Renal pelvis (tissue), 12 donors: ENCODE results near the gene SYNCRIP. TPM values are rescaled to one million over a fixed set of nuclear protein-coding genes. Genes with fewer than 3 reads are reported as not detected.
"Not testable (repeated sequence)": the region's sequence is repeated elsewhere in the genome, so short reads cannot be mapped to it uniquely, and the experiment has no call there.

Experiments used
- DNase-seq: peaks from one replicate; pipeline ENCODE4 v3.0.0-alpha.2; 2013
- long read RNA-seq, 16 experiments: transcript quantifications; one replicate each; lab custom pipeline, GENCODE V29; 2026
- polyA plus RNA-seq, 3 donors: library from polyadenylated mRNA; unstranded; fragments of 120-200 nt; gene quantifications; one replicate each; pipeline ENCODE4 v1.2.1, GENCODE V29; 2013; ENCODE audit not compliant: insufficient read length in 3 of 3

The SYNCRIP gene
- 100 to 1,000 TPM; 155 to 166 (median 161) TPM for polyA plus RNA-seq
- long read RNA-seq, donor 1, full-length matches to known transcripts: 17 of 40 reads
- long read RNA-seq, donor 1, partial matches to known transcripts: 23 of 40 reads
- long read RNA-seq, donor 1, other reads (novel, unspliced or antisense): 0 of 40 reads
- long read RNA-seq, donor 2, full-length matches to known transcripts: 15 of 52 reads
- long read RNA-seq, donor 2, partial matches to known transcripts: 30 of 52 reads
- long read RNA-seq, donor 2, other reads (novel, unspliced or antisense): 7 of 52 reads
- long read RNA-seq, donor 3, full-length matches to known transcripts: 4 of 44 reads
- long read RNA-seq, donor 3, partial matches to known transcripts: 40 of 44 reads
- long read RNA-seq, donor 3, other reads (novel, unspliced or antisense): 0 of 44 reads
- long read RNA-seq, donor 4, full-length matches to known transcripts: 6 of 26 reads
- long read RNA-seq, donor 4, partial matches to known transcripts: 20 of 26 reads
- long read RNA-seq, donor 4, other reads (novel, unspliced or antisense): 0 of 26 reads
- long read RNA-seq, donor 5, full-length matches to known transcripts: 3 of 15 reads
- long read RNA-seq, donor 5, partial matches to known transcripts: 12 of 15 reads
- long read RNA-seq, donor 5, other reads (novel, unspliced or antisense): 0 of 15 reads
- long read RNA-seq, donor 6, full-length matches to known transcripts: 16 of 76 reads
- long read RNA-seq, donor 6, partial matches to known transcripts: 60 of 76 reads
- long read RNA-seq, donor 6, other reads (novel, unspliced or antisense): 0 of 76 reads
- long read RNA-seq, donor 7, full-length matches to known transcripts: 4 of 48 reads
- long read RNA-seq, donor 7, partial matches to known transcripts: 44 of 48 reads
- long read RNA-seq, donor 7, other reads (novel, unspliced or antisense): 0 of 48 reads
- long read RNA-seq, donor 8, full-length matches to known transcripts: 4 of 10 reads
- long read RNA-seq, donor 8, partial matches to known transcripts: 6 of 10 reads
- long read RNA-seq, donor 8, other reads (novel, unspliced or antisense): 0 of 10 reads
- long read RNA-seq, donor 9, full-length matches to known transcripts: 12 of 44 reads
- long read RNA-seq, donor 9, partial matches to known transcripts: 32 of 44 reads
- long read RNA-seq, donor 9, other reads (novel, unspliced or antisense): 0 of 44 reads
- long read RNA-seq, donor 10, full-length matches to known transcripts: 1 of 41 reads
- long read RNA-seq, donor 10, partial matches to known transcripts: 40 of 41 reads
- long read RNA-seq, donor 10, other reads (novel, unspliced or antisense): 0 of 41 reads
- long read RNA-seq, donor 11, full-length matches to known transcripts: 3 of 35 reads
- long read RNA-seq, donor 11, partial matches to known transcripts: 32 of 35 reads
- long read RNA-seq, donor 11, other reads (novel, unspliced or antisense): 0 of 35 reads
- long read RNA-seq, donor 12, full-length matches to known transcripts: 11 of 65 reads
- long read RNA-seq, donor 12, partial matches to known transcripts: 54 of 65 reads
- long read RNA-seq, donor 12, other reads (novel, unspliced or antisense): 0 of 65 reads
- long read RNA-seq, donor 13, partial matches to known transcripts: 33 of 35 reads
- long read RNA-seq, donor 13, other reads (novel, unspliced or antisense): 0 of 35 reads
- long read RNA-seq, donor 14, full-length matches to known transcripts: 8 of 103 reads
- long read RNA-seq, donor 14, partial matches to known transcripts: 95 of 103 reads
- long read RNA-seq, donor 14, other reads (novel, unspliced or antisense): 0 of 103 reads
- long read RNA-seq, donor 15, full-length matches to known transcripts: 12 of 64 reads
- long read RNA-seq, donor 15, partial matches to known transcripts: 52 of 64 reads
- long read RNA-seq, donor 15, other reads (novel, unspliced or antisense): 0 of 64 reads
- long read RNA-seq, donor 16, full-length matches to known transcripts: 11 of 56 reads
- long read RNA-seq, donor 16, partial matches to known transcripts: 40 of 56 reads
- long read RNA-seq, donor 16, other reads (novel, unspliced or antisense): 5 of 56 reads

DNA sequence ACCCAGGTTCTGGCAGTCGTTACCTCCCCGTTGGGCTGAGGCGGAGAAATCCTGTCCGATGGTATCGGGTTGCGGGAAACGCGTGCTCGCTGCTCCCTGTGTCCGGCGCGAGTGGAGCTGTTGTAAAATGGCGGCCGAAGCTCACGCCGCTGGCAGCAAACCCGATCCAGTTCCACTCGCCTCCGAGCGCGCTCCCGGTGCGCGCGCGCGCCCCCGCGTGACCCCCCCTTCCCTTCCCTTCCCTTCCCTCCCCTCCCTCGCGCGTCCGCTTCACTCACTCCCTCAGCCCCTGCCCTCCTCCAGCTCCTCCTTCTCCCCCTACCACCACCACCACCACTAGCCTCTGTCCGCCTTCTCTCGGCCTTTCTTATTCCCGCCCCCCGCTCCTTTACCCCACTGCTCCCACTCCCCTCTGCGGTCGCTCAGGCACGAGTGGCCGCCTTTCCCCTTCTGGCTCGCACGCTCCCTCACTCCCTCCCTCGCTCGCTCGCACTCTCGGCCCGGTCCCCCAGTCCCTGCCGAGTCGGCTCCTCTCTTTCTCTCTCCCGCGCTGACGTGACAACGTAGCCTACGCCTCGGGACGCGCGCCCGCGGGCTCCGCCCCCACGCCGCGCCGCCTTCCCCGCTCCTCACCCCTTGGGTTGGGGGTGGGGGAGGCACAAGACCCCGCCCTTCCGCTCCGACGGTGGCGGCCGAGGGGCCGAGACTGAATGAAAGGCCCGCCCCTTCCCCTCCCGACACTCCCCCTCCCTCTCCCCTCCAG lies at the start of gene SYNCRIP:
Gene SYNCRIP, minus strand, starts transcription at position 113 of the 763 bp plus-strand sequence. CDS start 1,447 bp downstream, outside the sequence.
- peak; percentile 98 for DNase-seq

DNA sequence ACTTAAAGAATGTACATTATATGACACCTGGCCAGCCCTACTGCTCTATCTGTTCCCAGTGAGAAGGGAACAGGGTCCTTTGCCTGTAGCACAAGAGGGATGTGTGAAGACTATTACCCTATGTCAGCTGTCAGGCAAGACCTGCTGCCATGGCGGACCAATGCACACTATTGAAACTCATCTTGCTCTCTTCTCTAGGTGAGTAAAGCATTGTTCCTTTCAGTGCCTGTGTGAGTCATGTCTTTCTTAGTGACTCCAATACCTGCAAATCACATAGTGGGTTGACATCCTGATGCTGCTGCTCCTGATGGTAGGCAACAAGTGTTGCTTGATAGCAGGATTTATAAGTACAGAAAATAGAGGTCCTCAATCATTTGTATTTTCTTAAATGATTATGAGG lies 48.8 kb upstream of the SYNCRIP start:
- DNase-seq: no peak

DNA sequence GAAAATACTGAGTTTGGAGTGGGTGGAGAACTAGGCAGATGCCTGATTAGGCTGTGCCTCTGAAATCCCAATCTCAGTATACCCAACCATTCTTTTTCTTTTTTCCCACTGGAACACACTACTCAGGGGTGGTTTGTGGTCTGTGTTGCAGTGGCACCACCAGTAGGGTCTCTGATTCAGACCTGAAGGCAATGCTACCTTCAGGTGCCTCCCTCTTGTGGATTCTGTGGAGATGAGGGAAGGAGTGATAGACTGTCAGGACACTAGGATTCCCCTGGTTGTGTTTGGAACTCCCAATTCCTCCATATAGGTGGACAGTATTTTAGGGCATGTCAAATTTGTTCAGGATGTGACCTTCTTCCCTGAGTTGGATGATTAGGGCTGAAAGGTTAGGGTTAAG lies 47.4 kb upstream of the SYNCRIP start:
- no peak for DNase-seq

DNA sequence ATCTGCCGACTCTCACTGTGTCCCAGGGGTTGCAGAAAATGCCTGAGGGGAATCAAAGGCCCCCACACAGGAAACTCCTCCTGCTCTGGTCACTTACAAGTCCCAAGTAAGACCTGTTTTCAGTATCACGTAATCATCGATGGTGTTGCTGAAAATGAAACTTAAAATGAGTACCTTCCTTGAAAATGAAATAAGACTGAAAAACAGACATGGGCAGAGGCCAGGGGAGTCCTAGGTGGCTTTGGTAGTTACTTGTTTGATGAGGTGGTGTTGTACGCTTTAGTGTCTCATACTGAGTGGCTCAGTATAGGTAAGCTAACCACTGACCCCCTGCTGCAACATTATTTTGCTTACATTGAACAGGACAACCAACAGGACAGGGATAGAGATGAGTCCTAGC lies 43.0 kb upstream of the SYNCRIP start:
- DNase-seq: no peak

DNA sequence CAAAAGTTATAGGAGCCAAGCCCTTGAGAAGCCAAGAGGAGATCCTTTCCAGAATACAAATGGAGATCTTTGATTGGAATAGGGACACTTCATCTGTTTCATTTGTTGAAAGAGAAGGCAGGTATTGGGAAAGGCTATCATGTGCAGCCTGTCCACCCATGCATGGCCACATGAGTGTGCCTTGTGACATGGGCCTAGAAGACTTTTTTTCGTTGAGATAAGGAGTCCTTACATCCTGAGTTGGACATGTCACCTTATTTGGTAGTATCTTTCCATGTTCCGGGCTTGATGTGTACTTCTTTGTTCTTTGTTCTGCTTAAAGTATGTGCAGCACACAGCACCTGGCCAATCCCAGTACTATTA lies 42.1 kb upstream of the SYNCRIP start:
- DNase-seq: no peak

DNA sequence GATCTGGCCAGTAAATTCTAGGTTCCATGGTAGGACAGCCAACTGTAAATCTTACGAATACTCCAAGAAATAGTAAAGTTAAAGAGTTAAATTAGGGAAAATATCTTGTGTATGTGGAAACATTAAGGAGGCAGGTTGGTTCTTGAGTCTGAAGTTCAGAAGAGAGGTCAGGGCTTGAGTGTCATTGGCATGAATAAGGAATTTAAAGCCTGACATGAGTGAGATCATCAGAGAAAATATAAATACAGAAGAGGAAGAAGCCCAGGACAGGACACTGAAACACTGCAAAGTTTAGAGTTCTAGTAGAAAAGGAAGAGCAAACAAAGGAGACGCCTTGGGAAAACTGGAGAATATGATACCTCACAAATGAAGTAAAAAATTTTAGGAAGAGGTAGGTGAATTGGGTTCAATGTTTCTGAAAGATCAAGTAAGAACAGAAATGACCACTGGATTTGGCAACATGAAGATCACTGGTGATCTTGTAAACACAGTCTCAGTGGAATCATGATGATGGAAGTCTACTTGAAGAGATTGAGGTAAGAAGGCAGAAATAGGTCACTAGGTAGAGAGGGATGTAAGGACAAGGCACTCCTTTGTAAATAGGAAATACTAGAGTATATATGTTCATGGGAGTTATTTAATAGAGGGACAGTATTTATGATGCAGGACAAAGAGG lies 41.6 kb upstream of the SYNCRIP start:
- DNase-seq: no peak

DNA sequence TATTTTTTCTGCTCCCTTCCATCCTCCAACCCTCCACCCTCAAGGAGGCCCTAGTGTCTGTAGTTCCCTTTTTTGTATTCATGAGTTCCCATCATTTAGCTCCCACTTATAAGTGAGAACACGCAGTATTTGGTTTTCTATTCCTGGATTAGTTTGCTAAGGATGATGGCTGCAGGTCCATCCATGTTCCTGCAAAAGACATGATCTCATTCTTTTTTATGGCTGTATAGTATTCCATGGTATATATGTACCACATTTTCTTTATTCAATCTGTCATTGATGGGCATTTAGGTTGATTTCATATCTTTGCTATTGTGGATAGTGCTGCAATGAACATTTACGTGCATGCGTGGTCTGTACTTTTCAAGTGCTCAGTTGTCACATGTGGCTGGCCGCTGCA lies 39.2 kb upstream of the SYNCRIP start:
- not testable (repeated sequence) for DNase-seq

DNA sequence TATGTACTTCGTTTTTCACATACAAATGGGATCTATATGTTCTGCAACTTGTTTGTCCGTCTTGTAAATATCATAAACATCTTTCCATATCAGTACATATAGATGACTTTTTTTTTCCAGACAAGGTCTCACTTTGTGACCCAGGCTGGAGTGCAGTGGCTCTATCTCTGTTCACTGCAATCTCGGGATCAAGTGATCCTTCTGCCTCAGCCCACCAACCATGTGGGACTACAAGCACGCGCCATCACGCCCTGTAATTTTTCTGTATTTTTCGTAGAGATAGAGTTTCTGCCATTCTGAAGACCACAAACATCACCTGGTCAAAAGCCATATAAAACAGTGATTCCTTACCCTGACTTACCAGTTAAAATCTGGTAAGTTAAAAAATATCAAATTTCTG lies 37.7 kb upstream of the SYNCRIP start:
- no peak for DNase-seq

DNA sequence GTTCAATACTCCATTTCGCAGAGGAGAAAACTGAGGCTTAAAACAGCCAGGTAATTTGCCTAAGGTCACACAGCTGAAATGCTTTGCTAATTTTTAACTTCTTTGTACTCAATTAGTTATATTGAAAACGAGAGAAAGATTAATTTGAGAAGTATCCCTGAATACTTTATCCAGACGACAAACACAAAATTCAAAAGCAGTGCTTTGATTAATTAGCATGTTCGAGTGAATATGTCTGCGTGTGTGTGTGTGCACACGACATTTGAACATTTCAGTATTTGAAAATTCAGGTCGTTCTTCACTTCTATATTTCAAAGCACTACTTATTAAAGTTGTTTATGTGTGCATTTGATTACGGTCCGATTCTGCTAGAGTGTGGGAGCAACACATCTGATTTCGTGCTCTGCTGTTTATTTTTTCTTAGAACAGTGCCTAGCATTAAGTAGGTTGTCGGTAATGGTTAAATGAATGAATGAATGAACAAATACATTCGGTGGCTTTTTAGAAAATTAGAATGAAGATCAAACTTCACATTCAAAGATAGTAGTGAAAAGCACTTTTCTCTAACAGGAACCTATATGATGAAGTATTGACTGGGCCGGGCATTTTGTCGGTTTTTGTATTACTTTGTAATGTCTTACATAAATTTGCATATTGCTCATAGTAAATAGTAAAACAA lies 36.9 kb upstream of the SYNCRIP start:
- DNase-seq: no peak

DNA sequence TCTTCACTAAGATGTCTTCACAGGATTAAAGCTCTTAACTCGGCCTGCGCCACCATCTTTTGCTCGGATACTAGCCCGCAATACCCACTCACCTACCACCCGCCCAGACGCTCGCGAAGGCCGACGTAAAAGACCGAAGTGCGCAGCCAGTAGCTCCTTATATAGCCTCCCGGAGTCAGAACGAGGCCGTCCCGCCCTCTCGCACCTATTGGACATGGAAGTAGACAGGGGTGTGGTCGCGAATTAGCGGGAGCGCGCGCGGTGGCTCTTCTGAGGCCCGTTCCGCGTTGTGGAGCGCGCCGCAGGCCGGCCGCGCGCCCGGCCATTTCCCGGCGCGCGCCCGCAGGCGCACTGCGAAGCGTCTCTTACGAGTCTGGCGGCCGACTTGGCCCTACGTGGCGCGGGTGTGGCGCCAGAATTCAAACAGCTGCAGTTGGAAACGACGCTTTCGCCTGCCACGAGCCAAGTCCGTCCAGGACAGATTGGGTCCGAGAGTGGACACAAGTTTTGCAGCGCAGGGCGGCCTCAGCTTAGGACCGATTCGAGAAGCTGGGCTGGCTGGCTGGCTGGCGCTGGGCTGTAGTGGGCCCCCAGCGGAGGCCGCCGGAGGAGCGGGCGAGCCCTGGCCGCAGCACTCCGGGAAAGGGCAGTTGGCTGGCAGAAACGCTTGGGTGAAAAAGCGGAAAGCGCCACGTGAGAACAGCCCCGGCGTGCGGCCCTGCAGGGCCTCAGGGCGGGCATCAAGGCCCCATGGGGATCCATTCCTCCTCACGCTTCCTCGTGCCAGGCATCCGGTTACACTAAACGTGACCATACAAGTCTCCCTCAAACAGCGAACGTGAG lies 36.1 kb upstream of the SYNCRIP start:
- peak; percentile 99 for DNase-seq

DNA sequence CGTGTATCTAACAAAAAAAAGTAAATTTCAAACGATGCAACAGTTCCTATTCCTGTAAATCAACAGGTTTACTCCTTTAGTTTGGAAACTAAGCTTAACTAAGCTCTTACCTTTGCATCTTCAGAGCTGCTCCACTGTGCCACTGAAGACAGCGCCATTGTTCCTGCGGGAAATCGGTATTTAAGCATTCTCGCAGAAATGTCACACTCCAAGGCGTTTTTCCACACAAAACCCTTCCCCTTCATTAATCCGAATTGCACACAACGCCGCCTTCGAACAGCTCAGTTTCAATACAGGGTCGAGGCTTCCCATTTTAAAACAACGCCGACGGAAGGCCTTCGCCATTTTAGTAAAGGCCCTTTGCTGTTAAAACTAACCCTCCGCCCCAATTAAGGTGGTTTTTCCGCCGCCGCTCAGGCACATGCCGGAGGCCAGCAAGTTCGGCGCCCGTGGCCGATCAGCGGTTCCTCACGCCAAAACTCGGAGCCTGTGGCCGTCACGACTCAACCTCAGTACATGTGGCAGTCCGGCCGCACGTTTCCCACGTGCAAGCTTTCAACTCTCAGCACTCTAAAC lies 35.4 kb upstream of the SYNCRIP start:
- DNase-seq: no peak

DNA sequence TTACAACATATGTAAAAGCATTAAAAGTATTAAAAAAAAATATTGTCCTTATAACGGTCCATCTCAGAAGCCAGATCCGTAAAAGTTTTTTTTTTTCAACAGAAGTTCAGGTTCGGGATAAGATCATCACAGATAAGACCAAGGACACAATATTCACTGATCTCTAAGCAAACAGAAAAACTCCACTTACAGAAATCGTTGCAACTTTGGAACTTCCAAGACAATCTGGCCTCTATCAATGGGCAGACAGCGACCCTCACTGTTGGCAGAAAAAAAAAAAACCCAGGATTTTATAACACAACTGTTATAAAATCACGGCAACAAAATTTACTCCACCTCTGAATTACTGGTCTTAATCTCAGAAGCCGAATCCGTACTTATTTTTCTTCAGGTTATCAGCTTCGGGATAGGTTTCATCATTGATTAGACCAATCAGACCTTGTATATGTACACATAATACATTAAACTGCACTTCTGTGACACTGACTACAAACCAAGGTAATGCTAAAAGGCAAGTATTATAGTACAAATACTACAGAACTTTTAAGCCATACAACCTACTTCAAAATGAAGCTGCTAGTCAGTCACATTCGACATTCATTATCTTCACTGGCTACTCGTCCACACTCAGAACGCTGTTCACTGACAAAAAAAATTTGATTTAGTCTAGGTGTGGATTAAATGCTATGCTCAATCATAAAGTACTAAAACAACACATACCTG lies 34.7 kb upstream of the SYNCRIP start:
- DNase-seq: no peak

DNA sequence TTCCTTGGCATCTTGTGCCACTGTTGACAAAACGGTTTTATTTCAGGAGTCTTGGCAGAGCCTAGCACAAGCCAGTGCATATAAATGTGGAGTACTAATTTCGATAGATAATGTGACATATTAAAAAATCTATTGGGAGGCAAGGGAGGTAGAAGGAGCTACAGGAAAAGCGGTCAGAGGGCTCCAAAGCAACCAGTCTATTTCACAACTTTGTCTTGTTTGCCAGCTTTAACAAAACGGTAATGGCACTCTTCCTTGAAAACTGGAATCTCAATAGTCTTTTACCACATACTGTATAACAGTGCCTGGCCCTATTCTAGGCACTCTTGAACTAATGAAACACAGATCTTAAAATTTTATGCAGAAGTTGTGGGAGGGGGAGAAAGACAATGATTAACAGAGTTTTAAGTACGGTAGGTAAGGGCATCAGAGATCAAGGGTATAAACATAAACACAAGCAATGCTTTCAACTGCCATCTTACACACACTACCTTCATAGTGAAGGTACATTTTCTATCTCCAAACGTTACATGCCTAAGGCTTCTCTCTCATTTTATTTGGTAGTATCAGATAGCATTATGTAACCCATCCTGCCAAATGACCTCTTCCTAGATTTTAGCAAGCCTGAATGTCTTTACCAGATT lies 33.5 kb upstream of the SYNCRIP start:
- no peak for DNase-seq

DNA sequence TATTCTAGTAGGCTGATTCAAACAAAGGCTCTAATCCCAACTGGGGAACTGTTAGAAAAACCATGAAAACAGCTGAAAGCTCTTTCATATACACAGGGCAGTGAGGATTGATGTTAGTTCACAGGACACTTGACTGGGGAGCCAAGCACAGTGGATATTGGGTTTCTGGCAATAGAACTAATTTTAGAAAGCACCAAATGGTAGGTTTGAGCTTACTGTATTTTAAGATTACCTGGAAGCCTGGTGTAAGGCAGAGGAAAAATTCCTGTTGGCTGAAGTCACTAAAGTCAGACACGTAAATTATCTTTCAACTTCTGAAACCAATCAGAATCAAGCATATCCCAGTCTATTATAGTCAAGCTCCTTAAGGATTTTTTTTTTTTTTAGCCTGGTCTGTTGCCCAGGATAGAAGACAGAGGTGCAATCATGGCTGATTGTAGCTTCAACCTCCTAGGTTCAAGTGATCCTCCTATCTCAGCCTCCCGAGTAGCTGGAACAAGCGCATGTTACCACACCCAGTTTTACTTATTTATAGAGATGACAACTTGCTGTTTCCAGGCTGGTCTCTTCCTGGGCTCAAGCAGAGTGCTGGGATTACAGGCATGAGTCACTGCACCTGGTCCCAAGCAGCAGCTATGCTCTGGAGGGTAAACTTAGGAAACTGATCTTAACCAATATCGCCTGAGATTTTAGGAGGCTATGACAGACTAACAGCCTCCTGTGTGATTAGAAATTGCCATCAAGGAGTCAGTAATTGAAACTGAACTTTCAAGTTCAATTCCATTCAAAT lies 32.5 kb upstream of the SYNCRIP start:
- DNase-seq: no peak

DNA sequence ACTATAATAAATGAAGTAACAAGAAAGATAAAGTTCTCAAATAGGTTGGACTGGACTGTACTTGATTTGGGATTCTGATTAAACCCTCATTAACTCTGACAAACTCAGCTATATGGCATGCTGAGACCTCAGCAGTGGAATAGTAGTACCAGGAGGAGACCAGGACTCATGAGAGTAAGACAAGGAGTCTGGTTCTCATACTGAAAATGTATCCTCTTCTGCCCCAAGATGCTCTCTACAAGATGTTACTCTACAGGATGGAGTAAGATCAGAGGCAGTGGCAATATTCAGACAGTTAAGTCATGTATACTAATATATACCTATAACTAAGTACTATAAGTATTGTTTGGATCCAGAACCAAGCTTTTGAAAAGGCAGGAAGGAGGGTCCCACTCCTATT lies 31.9 kb upstream of the SYNCRIP start:
- DNase-seq: no peak
